ENCODE measurements around the gene MS4A14.
"Not testable (repeated sequence)": the region's sequence is repeated elsewhere in the genome, so short reads cannot be mapped to it uniquely, and the experiment has no call there.

The MS4A14 gene

GRCh38 chr11:60396382-60396781 is at the start of gene MS4A14:
Gene MS4A14 (plus strand): TSS chr11:60396459. CDS start chr11:60396579, 120 bp downstream.
- DNase-seq = no peak

- no peak for DNase-seq
Observed at GRCh38 chr11:60347084-60347797, 49.0 kb upstream of the MS4A14 start.

GRCh38 chr11:60348116-60348515 is 48.1 kb upstream of the MS4A14 start:
- no peak for DNase-seq

GRCh38 chr11:60349990-60350389 is 46.3 kb upstream of the MS4A14 start:
- no peak for DNase-seq

GRCh38 chr11:60357771-60358170 is 38.5 kb upstream of the MS4A14 start:
- DNase-seq = no peak

GRCh38 chr11:60360621-60361020 is 35.6 kb upstream of the MS4A14 start:
- no peak for DNase-seq

GRCh38 chr11:60362241-60362640 is 34.0 kb upstream of the MS4A14 start:
- DNase-seq = no peak

GRCh38 chr11:60363542-60364470 is 32.5 kb upstream of the MS4A14 start:
- peak; percentile 33 for DNase-seq

- DNase-seq = not testable (repeated sequence)
Observed at GRCh38 chr11:60366262-60366904, 29.9 kb upstream of the MS4A14 start.

GRCh38 chr11:60367009-60367408 is 29.2 kb upstream of the MS4A14 start:
- no peak for DNase-seq

GRCh38 chr11:60367896-60368295 is 28.4 kb upstream of the MS4A14 start:
- no peak for DNase-seq

GRCh38 chr11:60370252-60370810 is 25.9 kb upstream of the MS4A14 start:
- no peak for DNase-seq

- no peak for DNase-seq
Observed at GRCh38 chr11:60370811-60371298, 25.4 kb upstream of the MS4A14 start.

GRCh38 chr11:60371386-60371785 is 24.9 kb upstream of the MS4A14 start:
- DNase-seq = no peak

- no peak for DNase-seq
Observed at GRCh38 chr11:60371854-60372253, 24.4 kb upstream of the MS4A14 start.

- DNase-seq = no peak
Observed at GRCh38 chr11:60372767-60373166, 23.5 kb upstream of the MS4A14 start.

GRCh38 chr11:60375316-60375715 is 20.9 kb upstream of the MS4A14 start:
- DNase-seq = no peak

- no peak for DNase-seq
Observed at GRCh38 chr11:60376601-60377000, 19.7 kb upstream of the MS4A14 start.

GRCh38 chr11:60377401-60378136 is 18.7 kb upstream of the MS4A14 start:
- DNase-seq = no peak

- DNase-seq = no peak
Observed at GRCh38 chr11:60378354-60378753, 17.9 kb upstream of the MS4A14 start, which contains the start of gene MS4A7. Gene MS4A7 (plus strand): TSS chr11:60378532. CDS start chr11:60383142, 4,610 bp downstream.

- DNase-seq = no peak
Observed at GRCh38 chr11:60389279-60389910, 6.9 kb upstream of the MS4A14 start.

GRCh38 chr11:60390419-60390818 is 5.8 kb upstream of the MS4A14 start:
- no peak for DNase-seq
